ENCODE results near the gene ASXL2.

The ASXL2 gene

GRCh38 chr2:25722224-25722623 lies 156.1 kb downstream of the ASXL2 start:
- Histone ChIP-seq H3K9ac (ENCODE audit: insufficient read length, low read depth) (no peak overlapping the region), H3K4me3 (ENCODE audit: insufficient read length, low read depth) (no peak overlapping the region), H3K27me3 (ENCODE audit: insufficient read depth, insufficient read length) (no peaks in the 10 kb centered on the region), H3K9me3 (ENCODE audit: insufficient read depth, low read length) (no peaks in the 10 kb centered on the region), H3K36me3 (ENCODE audit: insufficient read depth, insufficient read length, low read length) (no peaks in the 10 kb centered on the region), H3K4me1 (ENCODE audit: insufficient read depth, insufficient read length) (no peaks in the 10 kb centered on the region)
- DNase-seq (ENCODE audit: low read depth, low spot score) = no peak
- TF ChIP-seq ZNF274 (IDR thresholded peaks at IDR 0.05; ENCODE audit: low read depth, low read length) = no peak
- no peak for TF ChIP-seq SUZ12 (IDR thresholded peaks at IDR 0.05; ENCODE audit: extremely low read depth, insufficient read depth, insufficient read length)
- TF ChIP-seq YY1 (IDR thresholded peaks at IDR 0.05; ENCODE audit: insufficient read depth, insufficient read length) = no peak

DNA sequence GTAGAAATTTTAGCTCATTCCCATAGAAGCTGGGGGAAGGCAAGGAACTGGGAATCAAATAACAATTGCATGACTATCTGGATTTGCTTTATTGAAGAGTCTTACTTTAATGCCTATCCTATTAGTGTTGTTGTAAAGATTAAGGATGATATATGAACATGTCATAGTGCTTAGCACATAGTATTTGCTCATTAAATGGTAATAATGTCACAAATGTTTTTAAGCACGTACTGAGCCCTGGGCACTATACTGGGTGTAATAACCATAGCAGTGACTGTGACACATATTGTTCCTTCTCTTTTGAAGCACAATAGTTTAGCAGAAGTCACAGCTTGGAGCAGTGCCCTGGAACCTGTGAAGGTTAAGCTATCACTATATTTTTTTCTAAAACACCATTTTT lies 157.7 kb downstream of the ASXL2 start:
- no peak for DNase-seq (ENCODE audit: low read depth, low spot score)
- TF ChIP-seq YY1 (IDR thresholded peaks at IDR 0.05; ENCODE audit: insufficient read depth, insufficient read length) (no peak), ZNF274 (IDR thresholded peaks at IDR 0.05; ENCODE audit: low read depth, low read length) (no peak)
- Histone ChIP-seq H3K9me3 (ENCODE audit: insufficient read depth, low read length) (no peaks in the 10 kb centered on the region), H3K4me3 (ENCODE audit: insufficient read length, low read depth) (no peak overlapping the region), H3K9ac (ENCODE audit: insufficient read length, low read depth) (no peak overlapping the region), H3K27me3 (ENCODE audit: insufficient read depth, insufficient read length) (no peaks in the 10 kb centered on the region), H3K36me3 (ENCODE audit: insufficient read depth, insufficient read length, low read length) (no peaks in the 10 kb centered on the region), H3K4me1 (ENCODE audit: insufficient read depth, insufficient read length) (no peaks in the 10 kb centered on the region)

DNA sequence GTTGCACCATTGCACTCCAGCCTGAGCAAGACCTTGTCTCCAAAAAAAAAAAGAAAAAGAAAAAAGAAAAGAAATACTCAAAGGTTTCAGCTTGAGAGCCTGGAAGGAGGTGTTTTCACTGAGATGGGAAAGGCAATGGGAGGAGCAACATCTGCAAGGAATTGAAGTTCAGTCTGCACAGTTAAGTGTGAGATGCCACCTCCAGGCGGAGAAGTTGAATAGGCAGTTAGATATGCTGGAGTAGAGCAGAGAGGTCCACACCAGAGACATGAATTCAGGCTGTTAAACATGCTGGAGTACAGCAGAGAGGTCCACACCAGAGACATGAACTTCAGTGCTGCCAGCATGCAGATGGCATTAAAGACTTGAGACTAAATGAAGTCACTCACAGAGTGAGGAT lies 163.5 kb downstream of the ASXL2 start:
- no peaks in the 10 kb centered on the region for H3K9me3 ChIP-seq (ENCODE audit: insufficient read depth, low read length)
- H3K4me3 ChIP-seq (ENCODE audit: insufficient read length, low read depth) = no peak overlapping the region
- DNase-seq (ENCODE audit: low read depth, low spot score) = no peak
- TF ChIP-seq YY1 (IDR thresholded peaks at IDR 0.05; ENCODE audit: insufficient read depth, insufficient read length) (no peak), ZNF274 (IDR thresholded peaks at IDR 0.05; ENCODE audit: low read depth, low read length) (no peak), SUZ12 (IDR thresholded peaks at IDR 0.05; ENCODE audit: extremely low read depth, insufficient read depth, insufficient read length) (no peak)
- H3K27me3 ChIP-seq (ENCODE audit: insufficient read depth, insufficient read length) = no peaks in the 10 kb centered on the region
- H3K9ac ChIP-seq (ENCODE audit: insufficient read length, low read depth) = no peak overlapping the region
- no peaks in the 10 kb centered on the region for H3K36me3 ChIP-seq (ENCODE audit: insufficient read depth, insufficient read length, low read length)
- H3K4me1 ChIP-seq (ENCODE audit: insufficient read depth, insufficient read length) = peaks cover 2% of the 10 kb centered on the region

DNA sequence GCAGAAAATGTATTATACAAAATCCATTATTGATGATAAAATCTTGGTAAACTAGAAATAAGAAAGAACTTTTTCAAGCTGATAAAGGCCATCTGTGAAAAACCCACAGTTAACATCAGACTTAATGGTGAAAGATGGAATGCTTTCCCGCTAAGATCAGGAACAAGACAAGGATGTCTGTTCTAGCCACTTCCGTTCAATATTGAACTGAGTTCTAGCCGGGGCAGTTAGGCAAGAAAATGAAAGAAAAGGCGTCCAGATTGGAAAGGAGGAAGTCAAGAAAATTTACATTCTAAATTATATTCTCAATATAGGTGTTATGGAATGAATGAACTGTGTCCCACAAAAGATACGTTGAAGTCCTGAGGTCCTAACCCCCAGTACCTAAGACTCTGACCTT lies 165.8 kb downstream of the ASXL2 start:
- Histone ChIP-seq H3K4me3 (ENCODE audit: insufficient read length, low read depth) (no peak overlapping the region), H3K27me3 (ENCODE audit: insufficient read depth, insufficient read length) (no peaks in the 10 kb centered on the region), H3K4me1 (ENCODE audit: insufficient read depth, insufficient read length) (peaks cover 2% of the 10 kb centered on the region), H3K36me3 (ENCODE audit: insufficient read depth, insufficient read length, low read length) (no peaks in the 10 kb centered on the region), H3K9me3 (ENCODE audit: insufficient read depth, low read length) (no peaks in the 10 kb centered on the region), H3K9ac (ENCODE audit: insufficient read length, low read depth) (no peak overlapping the region)
- TF ChIP-seq SUZ12 (IDR thresholded peaks at IDR 0.05; ENCODE audit: extremely low read depth, insufficient read depth, insufficient read length) (no peak), YY1 (IDR thresholded peaks at IDR 0.05; ENCODE audit: insufficient read depth, insufficient read length) (no peak), ZNF274 (IDR thresholded peaks at IDR 0.05; ENCODE audit: low read depth, low read length) (no peak)
- DNase-seq (ENCODE audit: low read depth, low spot score) = no peak

DNA sequence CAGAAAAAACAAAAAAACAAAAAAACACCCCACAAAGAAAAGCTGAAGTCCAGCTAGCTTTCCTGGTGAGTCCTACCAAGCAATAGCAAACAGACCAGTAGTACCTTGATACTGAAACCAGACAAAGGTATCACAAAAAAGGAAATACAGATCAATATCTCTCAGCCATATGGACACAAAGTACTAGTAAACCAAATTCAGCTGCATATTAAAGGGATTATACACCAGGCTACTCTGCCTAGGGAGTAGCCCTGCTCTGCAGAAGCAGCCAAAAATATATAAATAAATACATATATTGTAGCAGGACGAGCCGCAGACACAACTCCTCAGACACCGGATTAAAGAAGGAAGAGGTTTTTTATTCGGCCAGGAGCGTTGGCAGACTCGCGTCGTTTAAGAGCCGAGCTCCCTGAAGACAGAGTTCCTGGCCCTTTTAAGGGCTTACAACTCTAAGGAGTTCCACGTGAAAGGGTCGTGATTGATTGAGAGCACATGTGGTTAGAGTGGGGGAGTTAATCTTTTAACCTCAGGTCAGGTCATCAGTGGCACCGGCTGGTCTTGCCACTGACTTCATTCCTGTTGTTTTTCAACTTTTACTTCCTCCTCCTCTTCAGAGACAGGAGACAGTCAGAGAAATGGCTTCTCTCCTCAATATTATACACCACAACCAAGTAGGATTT lies 166.5 kb downstream of the ASXL2 start:
- no peak overlapping the region for H3K9ac ChIP-seq (ENCODE audit: insufficient read length, low read depth)
- no peaks in the 10 kb centered on the region for H3K9me3 ChIP-seq (ENCODE audit: insufficient read depth, low read length)
- peaks cover 2% of the 10 kb centered on the region for H3K4me1 ChIP-seq (ENCODE audit: insufficient read depth, insufficient read length)
- no peaks in the 10 kb centered on the region for H3K27me3 ChIP-seq (ENCODE audit: insufficient read depth, insufficient read length)
- TF ChIP-seq ZNF274 (IDR thresholded peaks at IDR 0.05; ENCODE audit: low read depth, low read length) (no peak), SUZ12 (IDR thresholded peaks at IDR 0.05; ENCODE audit: extremely low read depth, insufficient read depth, insufficient read length) (no peak), YY1 (IDR thresholded peaks at IDR 0.05; ENCODE audit: insufficient read depth, insufficient read length) (no peak)
- no peaks in the 10 kb centered on the region for H3K36me3 ChIP-seq (ENCODE audit: insufficient read depth, insufficient read length, low read length)
- DNase-seq (ENCODE audit: low read depth, low spot score) = no peak
- H3K4me3 ChIP-seq (ENCODE audit: insufficient read length, low read depth) = no peak overlapping the region

GRCh38 chr2:25710750-25711149 lies 167.5 kb downstream of the ASXL2 start:
- Histone ChIP-seq H3K4me1 (ENCODE audit: insufficient read depth, insufficient read length) (peaks cover 2% of the 10 kb centered on the region), H3K27me3 (ENCODE audit: insufficient read depth, insufficient read length) (no peaks in the 10 kb centered on the region), H3K36me3 (ENCODE audit: insufficient read depth, insufficient read length, low read length) (no peaks in the 10 kb centered on the region), H3K4me3 (ENCODE audit: insufficient read length, low read depth) (no peak overlapping the region), H3K9me3 (ENCODE audit: insufficient read depth, low read length) (no peaks in the 10 kb centered on the region), H3K9ac (ENCODE audit: insufficient read length, low read depth) (no peak overlapping the region)
- TF ChIP-seq YY1 (IDR thresholded peaks at IDR 0.05; ENCODE audit: insufficient read depth, insufficient read length) (no peak), ZNF274 (IDR thresholded peaks at IDR 0.05; ENCODE audit: low read depth, low read length) (no peak), SUZ12 (IDR thresholded peaks at IDR 0.05; ENCODE audit: extremely low read depth, insufficient read depth, insufficient read length) (no peak)
- no peak for DNase-seq (ENCODE audit: low read depth, low spot score)

DNA sequence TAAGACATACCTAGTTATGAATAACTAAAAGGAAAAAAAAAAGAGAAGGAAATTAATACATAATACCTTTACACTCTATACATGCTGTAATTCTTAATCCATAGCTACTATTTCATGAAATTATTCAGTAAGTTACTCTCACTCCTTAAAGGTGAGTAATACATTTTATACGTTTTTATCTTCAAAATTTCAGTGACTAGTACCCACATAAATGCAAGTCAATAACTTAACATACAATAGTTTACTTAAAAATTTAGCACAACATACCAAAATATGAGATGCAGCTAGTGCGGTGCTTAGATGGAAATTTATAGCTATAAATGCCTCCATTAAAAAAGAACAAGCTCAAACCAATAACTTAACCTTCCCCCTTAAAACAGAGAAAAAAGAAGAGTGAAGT lies 168.9 kb downstream of the ASXL2 start:
- no peak for DNase-seq (ENCODE audit: low read depth, low spot score)
- Histone ChIP-seq H3K4me1 (ENCODE audit: insufficient read depth, insufficient read length) (no peaks in the 10 kb centered on the region), H3K36me3 (ENCODE audit: insufficient read depth, insufficient read length, low read length) (no peaks in the 10 kb centered on the region), H3K9me3 (ENCODE audit: insufficient read depth, low read length) (no peaks in the 10 kb centered on the region), H3K9ac (ENCODE audit: insufficient read length, low read depth) (no peak overlapping the region), H3K4me3 (ENCODE audit: insufficient read length, low read depth) (no peak overlapping the region), H3K27me3 (ENCODE audit: insufficient read depth, insufficient read length) (no peaks in the 10 kb centered on the region)
- no peak for TF ChIP-seq YY1 (IDR thresholded peaks at IDR 0.05; ENCODE audit: insufficient read depth, insufficient read length)
- TF ChIP-seq SUZ12 (IDR thresholded peaks at IDR 0.05; ENCODE audit: extremely low read depth, insufficient read depth, insufficient read length) = no peak
- TF ChIP-seq ZNF274 (IDR thresholded peaks at IDR 0.05; ENCODE audit: low read depth, low read length) = no peak

Measured in NT2/D1 (cell line).